Pancreas (tissue), 10 donors: ENCODE results near the gene INHA. TPM values are rescaled to one million over a fixed set of nuclear protein-coding genes. Genes with fewer than 3 reads are reported as not detected.
A peak's percentile ranks its signal among the peaks of the same experiment; 100 is the strongest.

Experiments used
- ATAC-seq, 4 donors: fragments of 200-7000 bp; cut with Tn5 transposase; one replicate each; pipeline versions ENCODE4 v1.8.0 to v1.9.1; 2020; ENCODE audit warnings: mild to moderate bottlenecking in 4 of 4, moderate library complexity in 4 of 4
- DNase-seq, 6 donors: peaks; one replicate each; pipeline ENCODE4 v3.0.0-alpha.2; 2020
- FAIRE-seq: peaks from 2 replicates; lab custom pipeline; 2012; peaks lifted over from hg19 to GRCh38; lab: Jason Lieb, UNC
- H3K27ac ChIP-seq, 4 donors: fragments of 200-600 bp; sonication (generic); 1 replicate in 3 of 4; 2 replicates in 1 of 4; pipeline versions ENCODE4 v1.5.0 to v1.8.0; 2020
- H3K27me3 ChIP-seq, 4 donors: fragments of 200-600 bp; one replicate each; pipeline ENCODE4 v1.8.0; 2021
- H3K36me3 ChIP-seq, 3 donors: fragments of 200-600 bp; sonication (generic) in 1 of 3; one replicate each; pipeline versions ENCODE4 v1.5.0 to v1.8.0; 2020 to 2021
- H3K4me1 ChIP-seq, 3 donors: fragments of 200-600 bp; one replicate each; pipeline ENCODE4 v1.8.0; 2021
- H3K4me3 ChIP-seq, 4 donors: fragments of 200-600 bp; sonication (generic) in 2 of 4; one replicate each; pipeline versions ENCODE4 v1.5.0 to v1.8.0; 2020 to 2021
- H3K9me3 ChIP-seq, 4 donors: fragments of 200-600 bp; one replicate each; pipeline ENCODE4 v1.8.0; 2021
- WGBS, 2 donors: extraction: QIAGEN DNeasy Blood & Tissue Kit; methylation state at CpG; one replicate each; pipeline ENCODE4 v1.1.7; 2013; 5-methylcytosine and 5-hydroxymethylcytosine counted together
- intact Hi-C, 3 donors: fragments of 100-400 bp; cut with DNase I; formaldehyde crosslinking; loops; one replicate each; pipeline versions ENCODE4 v1.11.1 to v1.14.2; 2022
- polyA plus RNA-seq, 2 donors: library from polyadenylated mRNA; stranded (reverse); fragments of 200-250 nt; gene quantifications; one replicate each; pipeline ENCODE4 v1.2.3, GENCODE V29; 2013
- total RNA-seq, 6 donors: library from RNA; stranded (reverse); fragmentation: NEBNext Ultra II Directional in 4 of 6; extraction: Animal tissue kit (Norgen Biotek cat#: 25700) in 4 of 6; gene quantifications; one replicate each; pipeline versions ENCODE4 v1.2.1 to v1.2.4, GENCODE V29; 2021 to 2023
- TF ChIP-seq, protein P1 (sequence below), 4 donors: fragments of 200-600 bp; sonication (generic) in 3 of 4; IDR thresholded peaks; one replicate each; pipeline versions ENCODE4 v1.5.0 to v1.8.0; 2021; ENCODE audit warnings: antibody characterized with exemption in 4 of 4
- donor health status: healthy with polysubstance abuse.
- donor health status: DM: no; HTN: no; CAD: no; lungs with moderate emphysema.
- donor health status: DM: no; HTN: no; CAD: no.
- donor health status: control.
- donor health status: control.
- donor health status: Bipolar disorder and iron deficiency.
- donor health status: DM: yes; HTN: yes; CAD: no.
- donor health status: DM: no; HTN: no; CAD: no.
- donor health status: DM: no; HTN: no; CAD: no.
- donor health status: DM: yes; HTN: yes; CAD: no.

Gene INHA
- total and polyA plus RNA-seq, 8 donors, result 0.94 to 8.9 (median 3.9) TPM

DNA sequence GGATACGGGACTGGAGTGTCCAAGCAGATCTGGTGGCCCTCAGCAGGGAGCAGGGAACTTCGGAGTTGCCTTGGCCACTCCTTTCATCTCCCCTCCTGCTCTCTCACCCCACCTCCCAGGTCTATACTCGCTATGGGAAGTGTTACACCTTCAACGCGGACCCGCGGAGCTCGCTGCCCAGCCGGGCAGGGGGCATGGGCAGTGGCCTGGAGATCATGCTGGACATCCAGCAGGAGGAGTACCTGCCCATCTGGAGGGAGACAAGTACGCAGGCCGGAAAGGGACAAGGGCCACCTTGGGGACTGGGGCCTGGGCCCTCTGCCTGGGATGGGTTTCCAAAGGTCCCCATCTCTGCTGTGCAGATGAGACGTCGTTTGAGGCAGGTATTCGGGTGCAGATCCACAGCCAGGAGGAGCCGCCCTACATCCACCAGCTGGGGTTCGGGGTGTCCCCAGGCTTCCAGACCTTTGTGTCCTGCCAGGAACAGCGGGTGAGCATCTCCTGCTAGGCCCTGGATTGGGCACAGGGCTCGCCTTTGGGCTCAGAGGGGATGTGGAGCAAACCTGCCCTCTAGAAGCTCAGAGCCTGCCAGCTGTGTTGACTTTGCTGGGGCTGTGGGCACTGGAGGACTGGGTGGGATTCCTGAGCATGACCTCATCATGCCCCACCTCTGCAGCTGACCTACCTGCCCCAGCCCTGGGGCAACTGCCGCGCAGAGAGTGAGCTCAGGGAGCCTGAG lies 40.3 kb upstream of the INHA start:
- Histone ChIP-seq H3K27me3 (peaks cover 0 to 17% (median 0%) of the 10 kb centered on the region in 4 donors), H3K4me1 (no peaks in the 10 kb centered on the region), H3K4me3 (no peak overlapping the region), H3K27ac (no peak overlapping the region), H3K36me3 (no peaks in the 10 kb centered on the region), H3K9me3 (no peaks in the 10 kb centered on the region)
- DNase-seq (no peak), ATAC-seq (no peak), FAIRE-seq (no peak)
- intact Hi-C loops, result loop anchor here in 2 of 3 donors (5.0 to 10.0 kb wide), 3 partner anchors 65 to 113 kb away; no protein-coding TSS in a partner anchor
- TF ChIP-seq, protein P1, sequence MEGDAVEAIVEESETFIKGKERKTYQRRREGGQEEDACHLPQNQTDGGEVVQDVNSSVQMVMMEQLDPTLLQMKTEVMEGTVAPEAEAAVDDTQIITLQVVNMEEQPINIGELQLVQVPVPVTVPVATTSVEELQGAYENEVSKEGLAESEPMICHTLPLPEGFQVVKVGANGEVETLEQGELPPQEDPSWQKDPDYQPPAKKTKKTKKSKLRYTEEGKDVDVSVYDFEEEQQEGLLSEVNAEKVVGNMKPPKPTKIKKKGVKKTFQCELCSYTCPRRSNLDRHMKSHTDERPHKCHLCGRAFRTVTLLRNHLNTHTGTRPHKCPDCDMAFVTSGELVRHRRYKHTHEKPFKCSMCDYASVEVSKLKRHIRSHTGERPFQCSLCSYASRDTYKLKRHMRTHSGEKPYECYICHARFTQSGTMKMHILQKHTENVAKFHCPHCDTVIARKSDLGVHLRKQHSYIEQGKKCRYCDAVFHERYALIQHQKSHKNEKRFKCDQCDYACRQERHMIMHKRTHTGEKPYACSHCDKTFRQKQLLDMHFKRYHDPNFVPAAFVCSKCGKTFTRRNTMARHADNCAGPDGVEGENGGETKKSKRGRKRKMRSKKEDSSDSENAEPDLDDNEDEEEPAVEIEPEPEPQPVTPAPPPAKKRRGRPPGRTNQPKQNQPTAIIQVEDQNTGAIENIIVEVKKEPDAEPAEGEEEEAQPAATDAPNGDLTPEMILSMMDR (IDR thresholded peaks at IDR 0.05), result no peak
- 58 to 61% methylated on average over 20 of the region's 20 CpGs for WGBS, 2 donors

DNA sequence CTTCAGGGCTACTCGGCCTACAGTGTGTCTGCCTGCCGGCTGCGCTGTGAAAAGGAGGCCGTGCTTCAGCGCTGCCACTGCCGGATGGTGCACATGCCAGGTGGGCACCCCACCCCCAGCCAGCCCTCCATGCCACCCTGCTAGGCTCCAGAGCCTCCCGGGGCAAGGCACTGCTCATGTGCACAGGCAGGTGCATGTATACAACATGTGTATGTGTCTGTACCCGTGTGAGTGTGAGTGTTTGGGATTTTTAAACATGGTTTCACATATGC lies 39.8 kb upstream of the INHA start:
- Histone ChIP-seq H3K27me3 (peaks cover 0 to 17% (median 0%) of the 10 kb centered on the region in 4 donors), H3K4me3 (no peak overlapping the region), H3K36me3 (no peaks in the 10 kb centered on the region), H3K9me3 (no peaks in the 10 kb centered on the region), H3K4me1 (no peaks in the 10 kb centered on the region), H3K27ac (no peak overlapping the region)
- WGBS, 2 donors, result 64 to 76% methylated on average over 8 of the region's 8 CpGs
- intact Hi-C loops, result loop anchor here in 2 of 3 donors (5.0 to 10.0 kb wide), 3 partner anchors 65 to 112 kb away; no protein-coding TSS in a partner anchor
- no peak for FAIRE-seq
- ATAC-seq, result no peak
- TF ChIP-seq, protein P1 (IDR thresholded peaks at IDR 0.05), result no peak
- DNase-seq, result peak in 1 of 6 donors; percentile 56

DNA sequence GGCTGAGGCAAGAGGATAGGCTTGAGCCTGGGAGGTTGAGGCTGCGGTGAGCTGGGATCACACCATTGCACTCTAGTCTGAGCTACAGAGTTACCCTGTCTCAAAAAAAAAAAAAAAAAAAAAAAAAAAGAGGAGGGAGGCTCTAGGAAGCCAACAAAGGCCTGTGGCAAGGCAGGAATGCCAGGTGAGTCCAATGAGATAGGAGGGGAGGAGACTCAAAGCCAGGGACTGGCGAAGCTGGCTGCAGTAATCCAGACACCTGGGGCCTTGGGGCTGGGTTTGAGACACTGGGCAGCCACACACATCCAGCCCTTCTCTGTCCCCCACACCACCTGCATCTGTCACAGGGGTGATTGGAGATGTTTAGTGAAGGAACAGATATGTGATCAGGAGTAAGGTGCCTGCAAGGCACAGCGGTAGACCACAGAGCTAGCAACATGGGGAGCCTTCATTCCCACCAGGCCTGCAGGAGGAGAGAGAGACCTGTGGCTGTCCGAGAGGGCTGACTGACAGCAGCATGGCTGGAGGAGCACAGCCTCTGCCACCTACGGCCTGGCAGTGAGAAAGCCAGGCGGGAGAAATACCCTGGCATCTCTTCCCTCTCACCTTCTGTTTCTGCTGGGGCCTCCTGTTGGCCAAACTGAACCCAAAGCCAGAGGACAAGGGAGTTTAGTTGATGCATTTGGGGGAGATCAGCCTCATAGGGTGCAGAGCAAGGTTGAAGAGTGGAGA lies 38.0 kb upstream of the INHA start:
- no peak overlapping the region for H3K4me3 ChIP-seq
- no peaks in the 10 kb centered on the region for H3K4me1 ChIP-seq
- ATAC-seq (no peak), DNase-seq (no peak), FAIRE-seq (no peak)
- TF ChIP-seq, protein P1 (IDR thresholded peaks at IDR 0.05), result no peak
- H3K36me3 ChIP-seq, result peaks cover 0 to 7% (median 6%) of the 10 kb centered on the region in 3 donors
- intact Hi-C loops, result loop anchor here in 2 of 3 donors (5.0 to 10.0 kb wide), 3 partner anchors 67 to 111 kb away; no protein-coding TSS in a partner anchor
- no peak overlapping the region for H3K27ac ChIP-seq
- H3K9me3 ChIP-seq, result no peaks in the 10 kb centered on the region
- WGBS, 2 donors, result 70 to 75% methylated on average over 6 of the region's 6 CpGs
- H3K27me3 ChIP-seq, result peaks cover 0 to 10% (median 0%) of the 10 kb centered on the region in 4 donors

DNA sequence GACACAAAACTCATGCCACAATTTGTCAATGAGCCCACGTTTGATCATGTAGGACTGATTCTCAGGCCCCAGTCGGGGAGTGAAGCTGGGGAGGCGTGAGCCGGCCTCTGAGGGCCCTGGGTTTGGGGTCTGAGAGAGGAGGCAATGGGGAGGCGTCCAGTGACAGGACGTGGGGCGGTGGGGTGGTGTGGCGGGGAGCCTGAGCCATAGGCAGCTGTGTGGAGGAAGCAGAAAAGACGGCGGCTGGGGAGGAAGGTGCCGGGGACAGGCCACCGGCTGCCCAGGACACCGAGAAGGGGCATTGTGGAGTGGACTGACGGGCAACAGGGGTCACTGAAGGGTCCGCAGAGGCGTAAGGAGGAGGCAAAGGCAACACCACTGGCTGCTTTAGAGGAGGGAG lies 35.7 kb upstream of the INHA start:
- Histone ChIP-seq H3K27me3 (no peaks in the 10 kb centered on the region), H3K27ac (no peak overlapping the region), H3K4me3 (no peak overlapping the region), H3K9me3 (no peaks in the 10 kb centered on the region), H3K4me1 (peaks cover 0 to 4% (median 1%) of the 10 kb centered on the region in 3 donors), H3K36me3 (peaks cover 2 to 26% (median 19%) of the 10 kb centered on the region in 3 donors)
- TF ChIP-seq, protein P1 (IDR thresholded peaks at IDR 0.05), result no peak
- intact Hi-C loops, result loop anchor here in 1 of 3 donors (10.0 kb wide), 2 partner anchors 72 to 108 kb away; no protein-coding TSS in a partner anchor
- ATAC-seq (no peak), DNase-seq (no peak), FAIRE-seq (no peak)
- WGBS, 2 donors, result 66 to 75% methylated on average over 16 of the region's 16 CpGs
